Measurements from ENCODE around the gene PRKN.

Gene PRKN

DNA sequence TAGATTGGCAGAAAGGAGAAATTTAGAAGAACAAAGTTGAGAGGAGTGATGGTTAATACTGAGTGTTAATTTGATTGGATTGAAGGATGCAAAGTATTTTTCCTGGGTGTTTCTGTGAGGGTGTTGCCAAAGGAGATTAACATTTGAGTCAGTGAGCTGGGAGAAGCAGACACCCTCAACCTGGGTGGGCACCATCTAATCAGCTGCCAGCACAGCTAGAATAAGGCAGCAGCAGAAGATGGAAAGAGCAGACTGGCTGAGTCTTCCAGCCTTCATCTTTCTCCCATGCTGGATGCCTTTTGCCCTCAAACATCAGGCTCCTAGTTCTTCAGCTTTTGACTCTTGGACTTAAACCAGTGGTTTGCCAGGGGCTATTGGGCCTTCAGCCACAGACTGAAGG is 1016.1 kb downstream of the PRKN start:
- TF ChIP-seq OVOL3 (tag by site-specific recombination; IDR thresholded peaks at IDR 0.05) (no peak), ZNF560 (tag by site-specific recombination; IDR thresholded peaks at IDR 0.05; ENCODE audit: borderline replicate concordance) (no peak), ZNF146 (tag by site-specific recombination; IDR thresholded peaks at IDR 0.05) (no peak), ZNF18 (tag by site-specific recombination; IDR thresholded peaks at IDR 0.05) (no peak), ZNF837 (tag by site-specific recombination; IDR thresholded peaks at IDR 0.05) (no peak), ATF2 (tag by site-specific recombination; IDR thresholded peaks at IDR 0.05; ENCODE audit: low read depth) (no peak), ZNF776 (tag by site-specific recombination; IDR thresholded peaks at IDR 0.05; ENCODE audit: borderline replicate concordance) (no peak), ZNF585B (tag by site-specific recombination; IDR thresholded peaks at IDR 0.05) (no peak), ZNF223 (tag by site-specific recombination; IDR thresholded peaks at IDR 0.05) (no peak), ZNF133 (tag by site-specific recombination; IDR thresholded peaks at IDR 0.05) (no peak), ZNF501 (tag by site-specific recombination; IDR thresholded peaks at IDR 0.05) (no peak), PRDM2 (tag by site-specific recombination; IDR thresholded peaks at IDR 0.05; ENCODE audit: borderline replicate concordance) (no peak), ZNF623 (tag by site-specific recombination; IDR thresholded peaks at IDR 0.05) (no peak), ZNF274 (IDR thresholded peaks at IDR 0.05; ENCODE audit: low read length) (no peak), ZNF274 (tag by site-specific recombination; IDR thresholded peaks at IDR 0.05; ENCODE audit: borderline replicate concordance) (no peak), KLF1 (tag by site-specific recombination; IDR thresholded peaks at IDR 0.05) (no peak)
- TF ChIP-seq, protein P1, sequence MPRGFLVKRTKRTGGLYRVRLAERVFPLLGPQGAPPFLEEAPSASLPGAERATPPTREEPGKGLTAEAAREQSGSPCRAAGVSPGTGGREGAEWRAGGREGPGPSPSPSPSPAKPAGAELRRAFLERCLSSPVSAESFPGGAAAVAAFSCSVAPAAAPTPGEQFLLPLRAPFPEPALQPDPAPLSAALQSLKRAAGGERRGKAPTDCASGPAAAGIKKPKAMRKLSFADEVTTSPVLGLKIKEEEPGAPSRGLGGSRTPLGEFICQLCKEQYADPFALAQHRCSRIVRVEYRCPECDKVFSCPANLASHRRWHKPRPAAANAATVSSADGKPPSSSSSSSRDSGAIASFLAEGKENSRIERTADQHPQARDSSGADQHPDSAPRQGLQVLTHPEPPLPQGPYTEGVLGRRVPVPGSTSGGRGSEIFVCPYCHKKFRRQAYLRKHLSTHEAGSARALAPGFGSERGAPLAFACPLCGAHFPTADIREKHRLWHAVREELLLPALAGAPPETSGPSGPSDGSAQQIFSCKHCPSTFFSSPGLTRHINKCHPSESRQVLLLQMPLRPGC (tag by site-specific recombination; IDR thresholded peaks at IDR 0.05), result no peak
- TF ChIP-seq, protein P2, sequence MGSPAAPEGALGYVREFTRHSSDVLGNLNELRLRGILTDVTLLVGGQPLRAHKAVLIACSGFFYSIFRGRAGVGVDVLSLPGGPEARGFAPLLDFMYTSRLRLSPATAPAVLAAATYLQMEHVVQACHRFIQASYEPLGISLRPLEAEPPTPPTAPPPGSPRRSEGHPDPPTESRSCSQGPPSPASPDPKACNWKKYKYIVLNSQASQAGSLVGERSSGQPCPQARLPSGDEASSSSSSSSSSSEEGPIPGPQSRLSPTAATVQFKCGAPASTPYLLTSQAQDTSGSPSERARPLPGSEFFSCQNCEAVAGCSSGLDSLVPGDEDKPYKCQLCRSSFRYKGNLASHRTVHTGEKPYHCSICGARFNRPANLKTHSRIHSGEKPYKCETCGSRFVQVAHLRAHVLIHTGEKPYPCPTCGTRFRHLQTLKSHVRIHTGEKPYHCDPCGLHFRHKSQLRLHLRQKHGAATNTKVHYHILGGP (tag by site-specific recombination; IDR thresholded peaks at IDR 0.05), result no peak
- TF ChIP-seq, protein P3, sequence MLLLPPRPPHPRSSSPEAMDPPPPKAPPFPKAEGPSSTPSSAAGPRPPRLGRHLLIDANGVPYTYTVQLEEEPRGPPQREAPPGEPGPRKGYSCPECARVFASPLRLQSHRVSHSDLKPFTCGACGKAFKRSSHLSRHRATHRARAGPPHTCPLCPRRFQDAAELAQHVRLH (tag by site-specific recombination; IDR thresholded peaks at IDR 0.05), result no peak
- ChIA-PET CTCF (no interaction called here), POLR2A (no interaction called here)
- H3K4me3 ChIP-seq (ENCODE audit: low read depth, low read length), result no peak overlapping the region
- no peaks in the 10 kb centered on the region for H3K4me1 ChIP-seq (ENCODE audit: control insufficient read depth, insufficient read depth, low read length)
- H3K27ac ChIP-seq (ENCODE audit: extremely low read depth, low read depth, low read length), result no peak overlapping the region
- H3K36me3 ChIP-seq (ENCODE audit: control insufficient read depth in 2 of 2, insufficient read depth in 1 of 2, low read length in 2 of 2), result no peaks in the 10 kb centered on the region
- H3K9me3 ChIP-seq (ENCODE audit: control insufficient read depth, insufficient read depth, low read depth, low read length), result no peaks in the 10 kb centered on the region
